Fibroblast of mammary gland (primary cell): ENCODE results near the gene POGLUT3.
A peak's percentile ranks its signal among the peaks of the same experiment; 100 is the strongest.

Source experiments
- DNase-seq: peaks from one replicate; pipeline ENCODE4 v3.0.0-alpha.2; 2010; ENCODE audit warnings: low read depth
- H3K4me3 ChIP-seq: 2 replicates; pipeline ENCODE4 v1.5.1; 2011; ENCODE audit warnings: low read depth, mild to moderate bottlenecking, low read length, moderate library complexity; ENCODE audit not compliant: control insufficient read depth
- CTCF ChIP-seq: conservative IDR thresholded peaks from 2 replicates; pipeline ENCODE4 v1.5.1; 2011; ENCODE audit warnings: low read depth, low read length, inconsistent platforms; ENCODE audit not compliant: control insufficient read depth, insufficient read depth

POGLUT3 gene

GRCh38 chr11:108498046-108498815 lies at the start of gene POGLUT3:
TSS of gene POGLUT3 (minus strand) at chr11:108498384. CDS start at chr11:108498366, 18 bp downstream.
- TF ChIP-seq CTCF, result no peak
- peak; percentile 37 for DNase-seq
- peak within 1 kb of the TSS; percentile 66 for H3K4me3 ChIP-seq

- DNase-seq, result no peak
- no peak overlapping the region for H3K4me3 ChIP-seq
- no peak for TF ChIP-seq CTCF
Observed at GRCh38 chr11:108545909-108546501, 47.8 kb upstream of the POGLUT3 start.

GRCh38 chr11:108543316-108543964 lies 45.3 kb upstream of the POGLUT3 start:
- TF ChIP-seq CTCF, result no peak
- H3K4me3 ChIP-seq, result no peak overlapping the region
- DNase-seq, result no peak

GRCh38 chr11:108541531-108541930 lies 43.3 kb upstream of the POGLUT3 start:
- H3K4me3 ChIP-seq, result no peak overlapping the region
- TF ChIP-seq CTCF, result no peak
- DNase-seq, result no peak

GRCh38 chr11:108538502-108538901 lies 40.3 kb upstream of the POGLUT3 start:
- TF ChIP-seq CTCF, result no peak
- H3K4me3 ChIP-seq, result no peak overlapping the region

GRCh38 chr11:108538022-108538424 lies 39.8 kb upstream of the POGLUT3 start:
- no peak for TF ChIP-seq CTCF
- no peak overlapping the region for H3K4me3 ChIP-seq
- no peak for DNase-seq

More at GRCh38 chr11:108538502-108538901, 40.3 kb upstream of the POGLUT3 start:
- DNase-seq, result no peak
